Neuronal stem cell (in vitro differentiated cells): ENCODE data around the gene DRAM1.
"Not testable (repeated sequence)": the region's sequence is repeated elsewhere in the genome, so short reads cannot be mapped to it uniquely, and the experiment has no call there.

Experiments
- DNase-seq: peaks from one replicate; pipeline ENCODE4 v3.0.0-alpha.2; 2013; ENCODE audit warnings: low spot score
- H2AFZ ChIP-seq: one replicate; pipeline ENCODE4 v1.6.1; 2013; ENCODE audit warnings: mild to moderate bottlenecking, low read length, inconsistent platforms
- H2AK5ac ChIP-seq: 2 replicates; pipeline ENCODE4 v1.6.1; 2013; ENCODE audit warnings: low read depth, mild to moderate bottlenecking, inconsistent platforms, low read length, moderate library complexity, mixed read lengths
- H2BK120ac ChIP-seq: 2 replicates; pipeline ENCODE4 v1.6.1; 2013; ENCODE audit warnings: low read depth, mild to moderate bottlenecking, inconsistent platforms, low read length, moderate library complexity, mixed read lengths
- H2BK12ac ChIP-seq: one replicate; pipeline ENCODE4 v1.6.1; 2013; ENCODE audit warnings: low read length, inconsistent platforms
- H2BK15ac ChIP-seq: 2 replicates; pipeline ENCODE4 v1.6.1; 2013; ENCODE audit warnings: mild to moderate bottlenecking, low read length, inconsistent platforms, mixed read lengths
- H2BK5ac ChIP-seq: one replicate; pipeline ENCODE4 v1.6.1; 2013; ENCODE audit warnings: inconsistent platforms, mild to moderate bottlenecking, low read length, moderate library complexity
- H3K14ac ChIP-seq: one replicate; pipeline ENCODE4 v1.6.1; 2013; ENCODE audit warnings: low read length, inconsistent platforms
- H3K18ac ChIP-seq: 2 replicates; pipeline ENCODE4 v1.6.1; 2013; ENCODE audit warnings: low read length, inconsistent platforms
- H3K23ac ChIP-seq: 2 replicates; pipeline ENCODE4 v1.6.1; 2013; ENCODE audit warnings: low read depth, mild to moderate bottlenecking, mixed read lengths, low read length, inconsistent platforms; ENCODE audit not compliant: poor library complexity
- H3K27ac ChIP-seq: replicated peaks from 3 replicates; pipeline ENCODE4 v1.5.1; 2013; ENCODE audit warnings: low read length, inconsistent platforms
- H3K27me3 ChIP-seq, 3 experiments: 2 replicates each; pipeline ENCODE4 v1.6.1; 2013; ENCODE audit warnings: low read length in 3 of 3, mild to moderate bottlenecking in 2 of 3, inconsistent platforms in 1 of 3, low read depth in 1 of 3, mixed read lengths in 1 of 3, moderate library complexity in 1 of 3; ENCODE audit not compliant: control insufficient read depth in 3 of 3, insufficient read depth in 3 of 3
- H3K36me3 ChIP-seq, 2 donors: replicated peaks in 1 of 2; 2 replicates each; pipeline ENCODE4 v1.6.1; 2013; ENCODE audit warnings: low read length in 2 of 2; ENCODE audit not compliant: control insufficient read depth in 2 of 2, insufficient read depth in 2 of 2
- H3K4ac ChIP-seq: 2 replicates; pipeline ENCODE4 v1.6.1; 2013; ENCODE audit warnings: inconsistent platforms, mild to moderate bottlenecking, low read length, moderate library complexity
- H3K4me1 ChIP-seq, 2 donors: 1 replicate in 1 of 2; 2 replicates in 1 of 2; pipeline ENCODE4 v1.6.1; 2013; ENCODE audit warnings: low read length in 2 of 2, low read depth in 1 of 2; ENCODE audit not compliant: control insufficient read depth in 2 of 2, insufficient read depth in 1 of 2
- H3K4me2 ChIP-seq: one replicate; pipeline ENCODE4 v1.6.1; 2013; ENCODE audit warnings: mild to moderate bottlenecking, low read length, inconsistent platforms; ENCODE audit not compliant: insufficient read depth, poor library complexity, severe bottlenecking
- H3K4me3 ChIP-seq, 2 donors: 2 replicates each; pipeline ENCODE4 v1.5.1; 2013; ENCODE audit warnings: low read length in 2 of 2, mild to moderate bottlenecking in 2 of 2, inconsistent platforms in 1 of 2, moderate library complexity in 1 of 2
- H3K79me1 ChIP-seq: one replicate; pipeline ENCODE4 v1.6.1; 2013; ENCODE audit warnings: low read depth, mild to moderate bottlenecking, inconsistent platforms, low read length, moderate library complexity
- H3K9ac ChIP-seq: one replicate; pipeline ENCODE4 v1.6.1; 2013; ENCODE audit warnings: mild to moderate bottlenecking, low read depth, low read length, inconsistent platforms; ENCODE audit not compliant: poor library complexity
- H3K9me3 ChIP-seq, 2 donors: replicated peaks in 1 of 2; 2 replicates each; pipeline versions ENCODE3 to v1.6.1; 2013; ENCODE audit warnings: low read length in 2 of 2, mild to moderate bottlenecking in 2 of 2, inconsistent platforms in 1 of 2, low read depth in 1 of 2, mixed read lengths in 1 of 2, moderate library complexity in 1 of 2; ENCODE audit not compliant: control insufficient read depth in 2 of 2, insufficient read depth in 1 of 2
- H4K8ac ChIP-seq: one replicate; pipeline ENCODE4 v1.6.1; 2013; ENCODE audit warnings: low read depth, mild to moderate bottlenecking, inconsistent platforms, low read length, moderate library complexity
- H4K91ac ChIP-seq: one replicate; pipeline ENCODE4 v1.6.1; 2013; ENCODE audit warnings: low read length, low read depth, mild to moderate bottlenecking, inconsistent platforms; ENCODE audit not compliant: poor library complexity
- WGBS, 2 donors: extraction: QIAGEN DNeasy Blood & Tissue Kit; methylation state at CpG; one replicate each; pipeline ENCODE4 v1.1.7; 2013; ENCODE audit warnings: missing lambda C conversion rate in 2 of 2, mixed read lengths in 1 of 2; ENCODE audit not compliant: insufficient read length in 2 of 2, insufficient replicate concordance in 1 of 2; ENCODE audit errors: extremely low coverage in 2 of 2; 5-methylcytosine and 5-hydroxymethylcytosine counted together

The DRAM1 gene

GRCh38 chr12:101859664-101860607 lies 17.4 kb upstream of the DRAM1 start:
- Histone ChIP-seq H2BK120ac (no peak overlapping the region), H2BK12ac (no peak overlapping the region), H4K8ac (no peak overlapping the region), H3K79me1 (no peaks in the 10 kb centered on the region), H3K18ac (no peak overlapping the region), H3K14ac (no peak overlapping the region), H3K9me3 (no peaks in the 10 kb centered on the region), H3K36me3 (no peaks in the 10 kb centered on the region), H3K4ac (no peak overlapping the region), H2BK5ac (no peak overlapping the region), H2AK5ac (no peak overlapping the region), H3K27me3 (no peaks in the 10 kb centered on the region), H2BK15ac (no peak overlapping the region), H3K4me2 (no peak overlapping the region), H3K4me3 (no peak overlapping the region), H3K4me1 (no peaks in the 10 kb centered on the region), H3K27ac (no peak overlapping the region), H3K23ac (no peak overlapping the region), H3K9ac (no peak overlapping the region), H2AFZ (no peak overlapping the region), H4K91ac (no peak overlapping the region)
- no peak for DNase-seq

- H3K79me1 ChIP-seq, H2AK5ac ChIP-seq, H3K4me3 ChIP-seq, H3K9me3 ChIP-seq, H2AFZ ChIP-seq, H3K27me3 ChIP-seq, H2BK12ac ChIP-seq, H4K91ac ChIP-seq, H4K8ac ChIP-seq, H2BK120ac ChIP-seq, H3K9ac ChIP-seq, H3K23ac ChIP-seq, H3K4ac ChIP-seq, H2BK5ac ChIP-seq, DNase-seq, H3K4me2 ChIP-seq, H3K36me3 ChIP-seq, H2BK15ac ChIP-seq, H3K14ac ChIP-seq, H3K27ac ChIP-seq, H3K4me1 ChIP-seq, H3K18ac ChIP-seq: not testable (repeated sequence)
- no CpG with 5 or more reads among the region's 2 CpGs for WGBS, 2 donors
Measured at GRCh38 chr12:101861688-101862087, 15.7 kb upstream of the DRAM1 start.

DNA sequence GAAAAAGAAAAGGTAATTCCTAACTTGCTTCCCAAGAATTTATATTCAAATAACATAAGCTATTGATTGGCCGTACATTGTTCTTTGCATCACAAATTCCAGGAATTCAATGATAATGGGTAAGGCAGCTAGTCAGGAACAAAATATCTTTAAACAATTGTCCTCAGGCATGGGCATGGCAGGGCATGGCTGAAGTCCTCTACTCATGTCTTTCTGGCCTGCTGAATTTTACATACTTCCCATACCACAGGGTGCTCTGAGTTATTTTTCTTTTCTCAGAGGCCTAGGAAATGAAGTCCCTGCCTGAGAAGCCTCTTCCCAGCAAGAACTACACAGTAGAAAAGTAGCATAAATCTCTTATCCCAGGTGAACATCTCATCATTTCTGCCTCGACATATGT lies 15.1 kb upstream of the DRAM1 start:
- Histone ChIP-seq H2BK120ac (no peak overlapping the region), H4K91ac (no peak overlapping the region), H2BK12ac (no peak overlapping the region), H3K36me3 (no peaks in the 10 kb centered on the region), H3K9ac (no peak overlapping the region), H3K4me1 (peaks cover 0 to 1% of the 10 kb centered on the region in 2 donors), H3K4me3 (no peak overlapping the region), H4K8ac (no peak overlapping the region), H3K27ac (no peak overlapping the region), H2AFZ (no peak overlapping the region), H3K27me3 (no peaks in the 10 kb centered on the region), H3K9me3 (no peaks in the 10 kb centered on the region), H3K18ac (no peak overlapping the region), H3K4ac (no peak overlapping the region), H3K79me1 (no peaks in the 10 kb centered on the region), H2BK5ac (no peak overlapping the region), H3K23ac (no peak overlapping the region), H3K14ac (no peak overlapping the region), H2AK5ac (no peak overlapping the region), H2BK15ac (no peak overlapping the region), H3K4me2 (no peak overlapping the region)
- WGBS, 2 donors = no CpG with 5 or more reads among the region's 2 CpGs
- DNase-seq = no peak

DNA sequence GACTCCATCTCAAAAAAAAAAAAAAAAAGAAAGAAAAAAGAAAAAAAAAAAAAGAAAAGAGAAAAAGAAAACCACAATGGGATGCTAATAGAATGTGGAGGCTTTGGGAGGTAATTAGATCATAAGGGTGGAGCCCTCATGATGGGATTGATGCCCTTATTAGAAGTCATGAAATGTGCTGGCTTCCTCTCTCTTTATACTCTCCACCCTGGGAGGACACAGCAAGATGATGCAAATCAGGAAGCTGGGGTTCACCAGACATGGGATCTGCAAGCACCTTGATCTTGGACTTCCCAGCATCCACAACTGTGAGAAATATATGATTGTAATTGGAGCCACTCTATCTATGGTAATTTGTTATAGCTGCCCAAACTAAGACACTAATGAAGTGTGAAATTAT lies 13.4 kb upstream of the DRAM1 start:
- no peak overlapping the region for H2BK120ac ChIP-seq
- no peak overlapping the region for H2AK5ac ChIP-seq
- no peak overlapping the region for H3K4me3 ChIP-seq
- no peak overlapping the region for H3K23ac ChIP-seq
- H3K9me3 ChIP-seq = no peaks in the 10 kb centered on the region
- no peak overlapping the region for H3K4ac ChIP-seq
- no peak overlapping the region for H2BK15ac ChIP-seq
- H2AFZ ChIP-seq = no peak overlapping the region
- no peak overlapping the region for H3K9ac ChIP-seq
- no peak overlapping the region for H3K18ac ChIP-seq
- no peaks in the 10 kb centered on the region for H3K79me1 ChIP-seq
- H4K91ac ChIP-seq = no peak overlapping the region
- no peak for DNase-seq
- peaks cover 0 to 1% of the 10 kb centered on the region in 2 donors for H3K4me1 ChIP-seq
- no peak overlapping the region for H3K27ac ChIP-seq
- H3K36me3 ChIP-seq = no peaks in the 10 kb centered on the region
- H3K14ac ChIP-seq = no peak overlapping the region
- no peak overlapping the region for H2BK12ac ChIP-seq
- H4K8ac ChIP-seq = no peak overlapping the region
- no peak overlapping the region for H3K4me2 ChIP-seq
- no peak overlapping the region for H2BK5ac ChIP-seq
- no peaks in the 10 kb centered on the region for H3K27me3 ChIP-seq
